T-helper 1 cell (primary cell): Measurements from ENCODE around the gene BEND6.
A peak's percentile ranks its signal among the peaks of the same experiment; 100 is the strongest.
"Not testable (repeated sequence)": the region's sequence is repeated elsewhere in the genome, so short reads cannot be mapped to it uniquely, and the experiment has no call there.

Experiments
- DNase-seq, 5 donors: peaks; one replicate each; pipeline ENCODE4 v3.0.0-alpha.2; 2012 to 2020

Gene BEND6

GRCh38 chr6:56986611-56987010 is 31.7 kb downstream of the BEND6 start:
- no peak for DNase-seq

GRCh38 chr6:56988145-56988544 is 33.2 kb downstream of the BEND6 start:
- no peak for DNase-seq

GRCh38 chr6:56992036-56992435 is 37.1 kb downstream of the BEND6 start:
- no peak for DNase-seq

- no peak for DNase-seq
Measured at GRCh38 chr6:56992703-56993102, 37.8 kb downstream of the BEND6 start.

- no peak for DNase-seq
Measured at GRCh38 chr6:56995347-56995902, 40.5 kb downstream of the BEND6 start.

GRCh38 chr6:56996401-56996800 is 41.5 kb downstream of the BEND6 start:
- no peak for DNase-seq

- no peak for DNase-seq
Measured at GRCh38 chr6:56999049-56999448, 44.1 kb downstream of the BEND6 start.

GRCh38 chr6:56999748-57000147 is 44.8 kb downstream of the BEND6 start:
- DNase-seq = not testable (repeated sequence)

- DNase-seq = no peak
Measured at GRCh38 chr6:57002197-57002596, 47.3 kb downstream of the BEND6 start.

GRCh38 chr6:57004292-57004691 is 49.4 kb downstream of the BEND6 start:
- DNase-seq = no peak

GRCh38 chr6:57006101-57006500 is 51.2 kb downstream of the BEND6 start:
- no peak for DNase-seq

GRCh38 chr6:57008069-57008468 is 53.2 kb downstream of the BEND6 start:
- not testable (repeated sequence) for DNase-seq

GRCh38 chr6:57013521-57013926 is 58.6 kb downstream of the BEND6 start:
- DNase-seq = no peak

GRCh38 chr6:57017069-57017468 is 62.2 kb downstream of the BEND6 start:
- no peak for DNase-seq

GRCh38 chr6:57017841-57018240 is 62.9 kb downstream of the BEND6 start:
- no peak for DNase-seq

- no peak for DNase-seq
Measured at GRCh38 chr6:57019434-57019833, 64.5 kb downstream of the BEND6 start.

- peak in 1 of 5 donors; percentile 36 for DNase-seq
Measured at GRCh38 chr6:57021086-57021720, 66.3 kb downstream of the BEND6 start.

GRCh38 chr6:57024321-57024720 is 69.4 kb downstream of the BEND6 start:
- no peak for DNase-seq

- no peak for DNase-seq
Measured at GRCh38 chr6:57024775-57025174, 69.9 kb downstream of the BEND6 start.

- DNase-seq = no peak
Measured at GRCh38 chr6:57026001-57026400, 71.1 kb downstream of the BEND6 start.

GRCh38 chr6:57027301-57027700 is 72.4 kb downstream of the BEND6 start:
- no peak for DNase-seq

GRCh38 chr6:57029213-57029612 is 74.3 kb downstream of the BEND6 start:
- no peak for DNase-seq

- DNase-seq = no peak
Measured at GRCh38 chr6:57033228-57033627, 78.3 kb downstream of the BEND6 start.

GRCh38 chr6:57035549-57035948 is 80.6 kb downstream of the BEND6 start:
- DNase-seq = no peak

- DNase-seq = no peak
Measured at GRCh38 chr6:57038906-57039305, 84.0 kb downstream of the BEND6 start.
